ENCODE measurements around the gene KCNMB3.

DNA sequence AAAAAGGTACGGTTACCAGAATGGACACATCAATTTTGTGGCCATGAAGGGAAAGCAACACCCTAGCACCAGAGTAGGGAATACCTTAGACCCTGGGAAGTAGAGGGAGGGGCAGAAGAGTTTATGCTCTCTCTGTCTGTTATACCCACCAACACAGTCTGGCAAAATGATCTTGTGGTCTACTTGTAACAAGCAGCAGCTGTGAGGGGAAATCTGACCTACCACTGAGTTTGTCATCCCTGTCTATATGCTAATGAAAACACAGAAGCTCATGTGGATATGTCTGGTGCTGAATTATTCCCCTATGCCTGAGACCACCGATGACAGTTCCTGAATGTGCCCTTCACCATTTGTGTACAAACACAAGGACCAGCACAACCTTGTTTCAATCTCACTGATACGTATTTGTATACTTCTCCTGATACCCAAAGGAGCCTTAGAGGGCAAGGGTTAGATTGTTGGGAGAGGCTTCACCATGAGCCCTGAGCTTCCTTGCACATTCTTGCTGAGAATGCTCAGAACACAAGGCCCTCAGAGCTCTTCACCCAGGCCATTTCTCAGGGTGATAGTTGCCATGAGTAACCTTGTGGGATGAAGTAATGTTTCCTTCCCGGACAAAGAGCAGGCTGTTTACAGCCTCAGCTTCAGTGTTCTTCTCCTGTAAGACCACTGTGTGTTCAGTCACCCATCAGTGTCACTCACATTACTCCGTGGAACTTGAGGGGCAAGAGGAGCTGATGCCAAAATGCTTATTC, 47.2 kb upstream of the KCNMB3 start:
- TF ChIP-seq, protein P1, sequence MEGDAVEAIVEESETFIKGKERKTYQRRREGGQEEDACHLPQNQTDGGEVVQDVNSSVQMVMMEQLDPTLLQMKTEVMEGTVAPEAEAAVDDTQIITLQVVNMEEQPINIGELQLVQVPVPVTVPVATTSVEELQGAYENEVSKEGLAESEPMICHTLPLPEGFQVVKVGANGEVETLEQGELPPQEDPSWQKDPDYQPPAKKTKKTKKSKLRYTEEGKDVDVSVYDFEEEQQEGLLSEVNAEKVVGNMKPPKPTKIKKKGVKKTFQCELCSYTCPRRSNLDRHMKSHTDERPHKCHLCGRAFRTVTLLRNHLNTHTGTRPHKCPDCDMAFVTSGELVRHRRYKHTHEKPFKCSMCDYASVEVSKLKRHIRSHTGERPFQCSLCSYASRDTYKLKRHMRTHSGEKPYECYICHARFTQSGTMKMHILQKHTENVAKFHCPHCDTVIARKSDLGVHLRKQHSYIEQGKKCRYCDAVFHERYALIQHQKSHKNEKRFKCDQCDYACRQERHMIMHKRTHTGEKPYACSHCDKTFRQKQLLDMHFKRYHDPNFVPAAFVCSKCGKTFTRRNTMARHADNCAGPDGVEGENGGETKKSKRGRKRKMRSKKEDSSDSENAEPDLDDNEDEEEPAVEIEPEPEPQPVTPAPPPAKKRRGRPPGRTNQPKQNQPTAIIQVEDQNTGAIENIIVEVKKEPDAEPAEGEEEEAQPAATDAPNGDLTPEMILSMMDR (IDR thresholded peaks at IDR 0.05; ENCODE audit: low read depth, low read length) = no peak
- no peak for TF ChIP-seq EZH2phosphoT487 (IDR thresholded peaks at IDR 0.05; ENCODE audit: low read depth)

Measured in OCI-LY3 (cell line).